Nephron (organoid): ENCODE measurements around the gene HUS1.
"Not testable (repeated sequence)": the region's sequence is repeated elsewhere in the genome, so short reads cannot be mapped to it uniquely, and the experiment has no call there.

Experiments used
- H3K27ac Mint-ChIP-seq, 3 experiments: 2 replicates each; pipeline ENCODE4 v1.8.0; 2020; ENCODE audit warnings: mixed read lengths in 3 of 3, mild to moderate bottlenecking in 2 of 3, moderate library complexity in 1 of 3
- H3K27me3 Mint-ChIP-seq: 2 replicates; pipeline ENCODE4 v1.8.0; 2021; ENCODE audit warnings: low read depth, mild to moderate bottlenecking, moderate library complexity, mixed read lengths
- H3K36me3 Mint-ChIP-seq: 2 replicates; pipeline ENCODE4 v1.8.0; 2020; ENCODE audit warnings: low read depth, mixed read lengths
- H3K4me1 Mint-ChIP-seq: 2 replicates; pipeline ENCODE4 v1.8.0; 2020; ENCODE audit warnings: mixed read lengths
- H3K4me3 Mint-ChIP-seq, 3 experiments: 2 replicates each; pipeline ENCODE4 v1.8.0; 2020; ENCODE audit warnings: mild to moderate bottlenecking in 3 of 3, mixed read lengths in 3 of 3, moderate library complexity in 2 of 3
- H3K9me3 Mint-ChIP-seq: 2 replicates; pipeline ENCODE4 v1.8.0; 2020; ENCODE audit warnings: mixed read lengths
- CTCF ChIP-seq, 3 experiments: fragments of 200-600 bp; sonication (generic); IDR thresholded peaks; one replicate each; pipeline ENCODE4 v1.5.0; 2021; ENCODE audit warnings: antibody characterized with exemption in 3 of 3; ENCODE audit not compliant: unreplicated experiment in 3 of 3

HUS1 gene

DNA sequence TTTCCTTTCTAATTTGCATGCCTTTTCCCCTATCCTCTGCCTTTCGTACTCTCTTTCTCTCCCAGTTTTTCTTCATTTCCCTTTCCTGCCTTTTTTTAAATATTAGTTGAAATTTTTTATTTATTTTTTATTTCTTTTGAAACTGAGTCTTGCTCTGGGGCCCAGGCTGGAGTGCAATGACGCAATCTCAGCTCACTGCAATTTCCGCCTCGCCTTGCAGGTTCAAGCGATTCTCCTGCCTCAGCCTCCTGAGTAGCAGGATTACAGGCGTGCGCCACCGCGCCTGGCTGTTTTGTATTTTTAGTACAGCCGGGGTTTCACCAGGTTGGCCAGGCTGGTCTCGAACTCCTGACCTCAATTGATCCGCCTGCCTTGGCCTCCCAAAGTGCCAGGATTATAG is 20.0 kb upstream of the HUS1 start:
- no peak overlapping the region for H3K4me3 Mint-ChIP-seq
- peaks cover 9% of the 10 kb centered on the region for H3K9me3 Mint-ChIP-seq
- no peaks in the 10 kb centered on the region for H3K27me3 Mint-ChIP-seq
- H3K36me3 Mint-ChIP-seq: no peaks in the 10 kb centered on the region
- TF ChIP-seq CTCF (IDR thresholded peaks at IDR 0.05; ENCODE audit: unreplicated experiment in 3 of 3): no peak
- H3K4me1 Mint-ChIP-seq: no peaks in the 10 kb centered on the region
- no peak overlapping the region for H3K27ac Mint-ChIP-seq

- H3K9me3 Mint-ChIP-seq: no peaks in the 10 kb centered on the region
- peak overlapping the region; percentile 88 to 92 (median 90) for H3K27ac Mint-ChIP-seq
- no peak for TF ChIP-seq CTCF (IDR thresholded peaks at IDR 0.05; ENCODE audit: unreplicated experiment in 3 of 3)
- H3K27me3 Mint-ChIP-seq: peaks cover 4% of the 10 kb centered on the region
- peaks cover 18% of the 10 kb centered on the region for H3K4me1 Mint-ChIP-seq
- peak overlapping the region; percentile 89 to 91 (median 90) for H3K4me3 Mint-ChIP-seq
- no peaks in the 10 kb centered on the region for H3K36me3 Mint-ChIP-seq
Measured at GRCh38 chr7:47992446-47992845, 13.0 kb upstream of the HUS1 start.

DNA sequence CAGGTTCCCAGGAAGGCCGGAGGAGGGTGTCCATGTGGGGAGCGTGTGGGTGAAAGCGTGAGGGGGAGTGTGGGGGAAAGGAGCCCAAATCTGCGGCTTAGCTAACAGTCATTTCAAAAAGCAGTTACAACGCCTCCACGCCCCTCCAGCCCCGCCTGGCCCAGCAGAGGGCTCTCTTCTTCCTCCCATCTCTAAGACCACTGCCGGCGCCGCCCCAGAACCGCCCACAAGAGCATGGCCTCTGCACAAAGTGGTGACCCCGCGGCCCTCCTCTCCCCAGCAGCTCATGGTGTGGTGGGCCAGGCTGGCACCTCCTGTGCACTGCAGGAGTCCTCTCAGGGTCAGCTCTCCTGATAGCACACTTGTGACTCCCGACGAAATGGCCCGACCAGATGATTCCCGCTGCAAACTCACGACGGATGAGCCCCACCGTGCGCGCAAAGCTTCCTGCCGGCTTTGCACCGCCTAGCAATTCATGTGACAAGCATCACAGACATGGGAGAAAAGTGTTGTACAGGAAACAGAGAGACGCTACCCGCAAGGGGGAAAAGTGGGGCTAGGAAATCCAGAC is 12.4 kb upstream of the HUS1 start:
- Mint-ChIP-seq H3K27ac (peak overlapping the region; percentile 88 to 92 (median 90)), H3K9me3 (no peaks in the 10 kb centered on the region), H3K4me3 (peak overlapping the region; percentile 89 to 91 (median 90)), H3K36me3 (no peaks in the 10 kb centered on the region), H3K4me1 (peaks cover 18% of the 10 kb centered on the region), H3K27me3 (peaks cover 4% of the 10 kb centered on the region)
- TF ChIP-seq CTCF (IDR thresholded peaks at IDR 0.05; ENCODE audit: unreplicated experiment in 3 of 3): peak; percentile 49 to 60 (median 54)

- H3K4me3 Mint-ChIP-seq: peak overlapping the region; percentile 89 to 91 (median 90)
Measured at GRCh38 chr7:47991270-47991669, 11.9 kb upstream of the HUS1 start.

DNA sequence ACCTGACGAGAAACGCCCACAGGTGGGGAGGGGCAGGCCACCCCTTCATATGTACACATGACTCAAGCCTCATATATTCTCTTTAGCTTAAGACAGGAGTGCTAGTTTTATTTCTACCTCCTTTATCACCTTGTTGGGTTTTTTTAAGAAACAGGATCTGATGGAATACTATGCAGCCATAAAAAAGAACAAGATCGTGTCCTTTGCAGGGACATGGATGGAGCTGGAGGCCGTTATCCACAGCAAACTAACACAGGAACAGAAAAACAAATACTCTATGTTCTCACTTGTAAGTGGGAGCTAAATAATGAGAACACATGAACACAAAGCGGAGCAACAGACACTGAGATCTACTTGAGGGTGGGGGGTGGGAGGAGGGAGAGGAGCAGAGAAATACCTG is 11.2 kb upstream of the HUS1 start:
- Mint-ChIP-seq H3K27ac (peak overlapping the region in 2 of 3 experiments; percentile 72 to 96), H3K9me3 (no peaks in the 10 kb centered on the region), H3K4me3 (peak overlapping the region in 2 of 3 experiments; percentile 18 to 19), H3K4me1 (peaks cover 18% of the 10 kb centered on the region), H3K27me3 (peaks cover 4% of the 10 kb centered on the region), H3K36me3 (no peaks in the 10 kb centered on the region)
- no peak for TF ChIP-seq CTCF (IDR thresholded peaks at IDR 0.05; ENCODE audit: unreplicated experiment in 3 of 3)

More at GRCh38 chr7:47991270-47991669, 11.9 kb upstream of the HUS1 start:
- Mint-ChIP-seq H3K9me3 (no peaks in the 10 kb centered on the region), H3K4me1 (peaks cover 18% of the 10 kb centered on the region), H3K27me3 (peaks cover 4% of the 10 kb centered on the region), H3K27ac (peak overlapping the region; percentile 88 to 92 (median 90)), H3K36me3 (no peaks in the 10 kb centered on the region)
- TF ChIP-seq CTCF (IDR thresholded peaks at IDR 0.05; ENCODE audit: unreplicated experiment in 3 of 3): no peak

DNA sequence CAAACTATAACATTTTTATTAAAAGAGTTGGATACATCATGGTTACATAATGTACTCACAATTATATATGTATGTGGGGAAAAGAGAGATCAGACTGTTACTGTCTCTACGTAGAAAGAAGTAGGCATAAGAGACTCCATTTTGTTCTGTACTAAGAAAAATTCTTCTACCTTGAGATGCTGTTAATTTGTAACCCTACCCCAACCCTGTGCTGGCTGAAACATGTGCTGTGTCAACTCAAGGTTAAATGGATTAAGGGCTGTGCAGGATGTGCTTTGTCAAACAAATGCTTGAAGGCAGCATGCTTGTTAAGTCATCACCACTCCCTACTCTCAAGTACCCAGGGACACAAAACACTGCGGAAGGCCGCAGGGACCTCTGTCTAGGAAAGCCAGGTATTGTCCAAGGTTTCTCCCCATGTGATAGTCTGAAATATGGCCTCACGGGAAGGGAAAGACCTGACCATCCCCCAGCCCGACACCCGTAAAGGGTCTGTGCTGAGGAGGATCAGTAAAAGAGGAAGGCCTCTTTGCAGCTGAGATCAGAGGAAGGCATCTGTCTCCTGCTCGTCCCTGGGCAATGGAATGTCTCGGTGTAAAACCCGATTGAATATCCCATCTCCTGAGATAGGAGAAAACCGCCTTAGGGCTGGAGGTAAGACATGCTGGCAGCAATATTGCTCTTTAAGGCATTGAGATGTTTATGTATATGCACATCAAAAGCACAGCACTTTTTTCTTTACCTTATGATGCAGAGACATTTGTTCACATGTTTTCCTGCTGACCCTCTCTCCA is 10.4 kb upstream of the HUS1 start:
- H3K27ac Mint-ChIP-seq: peak overlapping the region; percentile 29 to 96 (median 72)
- not testable (repeated sequence) for H3K36me3 Mint-ChIP-seq, H3K27me3 Mint-ChIP-seq, H3K9me3 Mint-ChIP-seq, H3K4me3 Mint-ChIP-seq
- H3K4me1 Mint-ChIP-seq: peaks cover 18% of the 10 kb centered on the region
